Measurements from ENCODE around the gene PARN.
A peak's percentile ranks its signal among the peaks of the same experiment; 100 is the strongest.

The PARN gene

DNA sequence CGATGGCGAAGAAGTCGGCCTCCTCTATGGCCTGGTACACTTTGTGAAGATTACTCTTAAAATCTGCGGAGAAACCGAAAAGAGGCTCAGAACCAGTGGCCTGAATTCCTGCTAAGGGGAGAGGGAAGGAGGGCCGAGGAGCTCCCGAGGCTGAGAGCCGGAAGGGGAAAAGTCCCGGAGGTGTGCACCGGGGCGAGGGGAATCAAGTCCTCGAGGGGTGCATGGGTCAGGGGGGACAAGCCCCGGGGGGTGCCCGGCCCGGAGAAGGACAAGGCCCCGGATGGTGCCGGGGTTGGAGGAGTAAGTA is 495 bp downstream of the PARN start:
- Histone ChIP-seq H3K4me3 (ENCODE audit: low read length) (peak overlapping the region; percentile 48), H3K4me1 (ENCODE audit: control insufficient read depth, insufficient read depth, low read length) (peaks cover 14% of the 10 kb centered on the region)

DNA sequence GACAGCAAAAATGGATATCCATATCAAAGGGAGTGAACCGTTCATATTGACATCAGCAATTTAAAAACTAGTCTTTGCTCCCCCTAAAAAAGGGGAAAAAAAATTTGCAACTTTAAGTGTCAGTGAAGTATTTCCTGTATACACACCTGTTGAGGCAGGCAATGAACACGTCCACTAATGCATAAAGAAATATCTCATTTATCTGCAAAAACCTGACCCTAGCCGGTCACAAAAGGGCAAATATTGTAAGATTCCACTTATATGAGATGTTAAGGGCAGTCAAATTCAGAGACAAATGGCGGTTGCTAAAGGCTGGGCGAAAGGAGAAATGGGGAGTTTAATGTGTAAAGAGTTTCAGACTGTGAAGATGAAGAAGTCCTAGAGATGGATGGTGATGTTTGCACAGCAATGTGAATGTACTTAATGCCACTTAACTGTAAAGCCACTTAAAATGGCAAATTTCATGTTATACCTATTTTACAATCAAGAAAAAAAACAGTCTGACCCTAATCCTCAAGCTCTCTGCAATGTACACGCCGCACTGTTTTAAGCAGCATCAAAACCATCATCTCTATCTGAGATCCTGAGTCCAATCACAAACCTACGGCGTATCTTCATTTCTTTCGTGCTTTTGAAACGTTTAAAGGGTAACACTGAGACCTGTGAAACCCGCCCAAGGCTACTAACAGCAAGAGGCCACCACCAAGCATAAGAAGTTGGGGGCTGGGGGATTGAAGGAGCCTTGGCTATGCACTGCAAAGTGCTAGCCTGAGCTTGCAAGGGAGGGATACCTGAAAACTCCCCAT is 1.1 kb downstream of the PARN start:
- Histone ChIP-seq H3K9me3 (ENCODE audit: control insufficient read depth, low read length) (no peaks in the 10 kb centered on the region), H3K27me3 (ENCODE audit: control insufficient read depth, insufficient read depth, low read length) (no peaks in the 10 kb centered on the region), H3K4me1 (ENCODE audit: control insufficient read depth, insufficient read depth, low read length) (peaks cover 9% of the 10 kb centered on the region), H3K36me3 (ENCODE audit: control insufficient read depth, insufficient read depth, low read length) (no peaks in the 10 kb centered on the region), H3K4me3 (ENCODE audit: low read length) (peak overlapping the region; percentile 48), H3K9ac (ENCODE audit: low read length) (peak overlapping the region; percentile 94)

More for the DNA sequence above, 495 bp downstream of the PARN start:
- H3K36me3 ChIP-seq (ENCODE audit: control insufficient read depth, insufficient read depth, low read length), result no peaks in the 10 kb centered on the region
- peak overlapping the region; percentile 94 for H3K9ac ChIP-seq (ENCODE audit: low read length)
- no peaks in the 10 kb centered on the region for H3K27me3 ChIP-seq (ENCODE audit: control insufficient read depth, insufficient read depth, low read length)
- no peaks in the 10 kb centered on the region for H3K9me3 ChIP-seq (ENCODE audit: control insufficient read depth, low read length)

DNA sequence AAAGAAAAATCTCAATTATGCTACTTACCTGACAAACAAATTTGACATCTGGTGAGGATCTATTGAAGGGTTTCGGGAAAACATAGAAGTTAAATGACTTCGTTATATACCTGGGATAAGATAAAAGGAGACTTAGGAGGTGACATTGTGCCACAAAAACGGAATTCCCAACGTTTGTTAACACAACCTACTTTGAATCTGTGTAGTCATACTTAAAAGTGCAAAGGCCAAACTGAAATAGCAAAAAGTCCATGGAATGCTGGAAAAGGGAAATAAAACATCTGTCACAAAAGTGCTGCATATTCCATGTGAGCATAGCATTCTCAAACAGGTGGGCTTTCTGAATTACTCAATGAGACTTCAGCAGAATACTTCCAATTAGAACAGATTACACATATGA is 3.0 kb downstream of the PARN start:
- Histone ChIP-seq H3K36me3 (ENCODE audit: control insufficient read depth, insufficient read depth, low read length) (no peaks in the 10 kb centered on the region), H3K27me3 (ENCODE audit: control insufficient read depth, insufficient read depth, low read length) (no peaks in the 10 kb centered on the region), H3K4me3 (ENCODE audit: low read length) (no peak overlapping the region), H3K4me1 (ENCODE audit: control insufficient read depth, insufficient read depth, low read length) (peaks cover 5% of the 10 kb centered on the region), H3K9ac (ENCODE audit: low read length) (no peak overlapping the region), H3K9me3 (ENCODE audit: control insufficient read depth, low read length) (no peaks in the 10 kb centered on the region)

DNA sequence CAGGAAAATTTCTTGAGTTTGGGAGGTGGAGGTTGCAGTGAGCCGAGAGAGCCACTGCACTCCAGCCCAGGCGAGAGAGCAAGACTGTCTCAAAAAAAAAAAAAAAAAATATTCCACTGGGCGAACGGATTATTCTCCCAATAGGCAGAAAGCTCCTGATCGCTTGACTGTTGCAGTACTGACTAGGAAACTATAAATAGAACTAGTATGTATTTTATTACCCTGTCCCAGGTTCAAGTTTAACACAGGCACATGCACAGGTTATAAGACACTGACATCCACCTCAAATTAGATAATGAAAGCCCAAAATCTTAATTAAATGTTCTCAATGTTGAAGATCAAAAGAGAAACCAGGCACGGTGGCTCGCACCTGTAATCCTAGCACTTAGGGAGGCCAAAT is 11.5 kb downstream of the PARN start:
- Histone ChIP-seq H3K9ac (ENCODE audit: low read length) (no peak overlapping the region), H3K27me3 (ENCODE audit: control insufficient read depth, insufficient read depth, low read length) (no peaks in the 10 kb centered on the region), H3K4me3 (ENCODE audit: low read length) (no peak overlapping the region), H3K9me3 (ENCODE audit: control insufficient read depth, low read length) (no peaks in the 10 kb centered on the region), H3K36me3 (ENCODE audit: control insufficient read depth, insufficient read depth, low read length) (peaks cover 5% of the 10 kb centered on the region), H3K4me1 (ENCODE audit: control insufficient read depth, insufficient read depth, low read length) (no peaks in the 10 kb centered on the region)

DNA sequence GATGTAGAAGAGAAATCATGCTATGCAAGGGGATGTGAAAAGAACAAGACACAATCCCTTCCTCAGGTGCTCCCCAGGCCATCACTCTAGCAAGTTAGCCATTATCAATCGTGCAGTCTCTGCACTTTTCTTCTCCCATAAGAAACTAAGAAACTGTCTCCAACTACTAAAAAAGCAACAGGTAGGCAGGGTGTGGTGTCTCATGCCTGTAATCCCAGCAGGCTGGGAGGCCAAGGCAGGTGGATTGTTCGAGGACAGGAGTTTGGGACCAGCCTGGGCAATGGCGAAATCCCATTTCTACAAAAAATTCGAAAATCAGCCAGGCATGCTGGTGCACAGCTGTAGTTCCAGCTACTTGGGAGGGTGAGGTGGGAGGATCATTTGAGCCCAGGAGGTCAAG is 13.8 kb downstream of the PARN start:
- Histone ChIP-seq H3K4me3 (ENCODE audit: low read length) (no peak overlapping the region), H3K9me3 (ENCODE audit: control insufficient read depth, low read length) (no peaks in the 10 kb centered on the region), H3K27me3 (ENCODE audit: control insufficient read depth, insufficient read depth, low read length) (no peaks in the 10 kb centered on the region), H3K9ac (ENCODE audit: low read length) (no peak overlapping the region), H3K4me1 (ENCODE audit: control insufficient read depth, insufficient read depth, low read length) (no peaks in the 10 kb centered on the region), H3K36me3 (ENCODE audit: control insufficient read depth, insufficient read depth, low read length) (peaks cover 5% of the 10 kb centered on the region)

DNA sequence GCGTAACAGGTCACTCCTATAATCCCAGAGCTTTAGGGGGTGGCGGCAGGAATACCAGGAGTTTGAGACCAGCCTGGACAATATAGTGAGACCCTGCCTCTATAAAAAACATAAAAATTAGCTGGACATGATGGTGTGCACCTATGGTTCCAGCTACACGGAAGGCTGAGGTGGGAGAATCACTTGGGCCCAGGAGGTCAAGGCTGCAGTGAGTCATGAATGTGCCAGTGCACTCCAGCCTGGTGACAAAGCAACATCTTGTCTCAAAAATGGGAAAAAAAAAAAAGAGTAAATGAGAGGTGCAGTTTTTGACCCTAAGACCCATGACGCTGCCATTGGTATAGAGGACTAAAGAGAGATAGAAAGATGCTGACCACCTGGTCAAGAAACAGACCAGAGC is 16.1 kb downstream of the PARN start:
- Histone ChIP-seq H3K27me3 (ENCODE audit: control insufficient read depth, insufficient read depth, low read length) (no peaks in the 10 kb centered on the region), H3K36me3 (ENCODE audit: control insufficient read depth, insufficient read depth, low read length) (peaks cover 5% of the 10 kb centered on the region), H3K9me3 (ENCODE audit: control insufficient read depth, low read length) (no peaks in the 10 kb centered on the region), H3K9ac (ENCODE audit: low read length) (no peak overlapping the region), H3K4me3 (ENCODE audit: low read length) (no peak overlapping the region), H3K4me1 (ENCODE audit: control insufficient read depth, insufficient read depth, low read length) (no peaks in the 10 kb centered on the region)

DNA sequence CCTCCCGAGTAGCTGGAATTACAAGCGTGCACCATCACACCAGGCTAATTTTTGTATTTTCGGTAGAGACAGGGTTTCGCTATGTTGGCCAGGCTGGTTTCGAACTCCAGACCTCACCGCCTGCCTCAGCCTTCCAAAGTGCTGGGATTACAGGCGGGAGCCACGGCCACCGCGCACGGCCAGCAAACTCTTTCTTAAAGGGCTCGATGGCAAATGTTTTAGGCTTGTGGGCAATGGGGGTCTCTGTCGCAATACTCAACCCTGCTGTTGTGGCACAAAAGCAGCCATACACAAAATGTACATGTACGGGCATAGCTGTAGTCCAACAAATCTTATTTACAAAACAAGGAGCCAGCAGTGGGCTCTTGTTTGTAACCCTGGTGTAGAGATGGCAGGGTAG is 18.4 kb downstream of the PARN start:
- H3K36me3 ChIP-seq (ENCODE audit: control insufficient read depth, insufficient read depth, low read length), result peaks cover 5% of the 10 kb centered on the region
- H3K27me3 ChIP-seq (ENCODE audit: control insufficient read depth, insufficient read depth, low read length), result no peaks in the 10 kb centered on the region
- no peak overlapping the region for H3K4me3 ChIP-seq (ENCODE audit: low read length)
- no peaks in the 10 kb centered on the region for H3K4me1 ChIP-seq (ENCODE audit: control insufficient read depth, insufficient read depth, low read length)
- H3K9me3 ChIP-seq (ENCODE audit: control insufficient read depth, low read length), result no peaks in the 10 kb centered on the region
- no peak overlapping the region for H3K9ac ChIP-seq (ENCODE audit: low read length)

DNA sequence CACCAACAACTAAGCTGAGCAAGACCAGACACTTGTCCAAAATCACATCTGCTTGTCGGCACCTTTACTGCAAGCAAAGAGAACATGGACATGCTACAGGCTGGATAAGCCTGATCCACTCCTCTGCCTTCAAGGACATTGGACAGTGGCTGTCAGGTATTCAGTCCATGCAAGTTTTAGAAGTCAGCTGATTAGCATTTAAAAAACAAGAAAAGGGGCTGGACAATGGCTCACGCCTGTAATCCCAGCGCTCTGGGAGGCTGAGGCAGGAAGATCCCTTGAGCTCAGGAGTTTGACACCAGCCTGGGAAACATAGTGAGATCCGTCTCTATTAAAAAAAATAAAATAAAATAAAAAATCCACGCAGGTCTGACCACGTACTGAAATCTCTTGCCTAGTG is 20.3 kb downstream of the PARN start:
- no peak overlapping the region for H3K4me3 ChIP-seq (ENCODE audit: low read length)
- H3K9ac ChIP-seq (ENCODE audit: low read length), result no peak overlapping the region
- H3K36me3 ChIP-seq (ENCODE audit: control insufficient read depth, insufficient read depth, low read length), result peaks cover 6% of the 10 kb centered on the region
- H3K4me1 ChIP-seq (ENCODE audit: control insufficient read depth, insufficient read depth, low read length), result no peaks in the 10 kb centered on the region
- H3K27me3 ChIP-seq (ENCODE audit: control insufficient read depth, insufficient read depth, low read length), result no peaks in the 10 kb centered on the region
- H3K9me3 ChIP-seq (ENCODE audit: control insufficient read depth, low read length), result no peaks in the 10 kb centered on the region

DNA sequence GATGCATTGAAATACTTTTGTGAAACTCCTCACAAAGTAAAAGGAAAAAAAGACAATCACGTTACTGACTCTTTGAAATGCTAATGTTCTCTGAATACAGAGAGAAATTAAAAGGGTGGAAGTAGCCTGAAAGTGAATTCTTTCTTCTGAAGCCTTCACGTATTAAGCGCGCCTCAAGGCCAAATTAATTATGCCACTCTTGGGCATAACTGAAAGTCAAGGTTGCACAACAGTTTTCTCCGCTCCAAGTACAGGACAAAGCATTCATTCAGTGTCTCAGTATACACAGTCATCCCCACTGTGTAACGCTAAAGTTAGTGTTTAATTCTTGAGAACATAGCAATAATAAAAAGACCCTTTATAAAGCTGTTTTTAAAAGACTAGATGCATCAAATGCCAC is 21.5 kb downstream of the PARN start:
- Histone ChIP-seq H3K4me1 (ENCODE audit: control insufficient read depth, insufficient read depth, low read length) (no peaks in the 10 kb centered on the region), H3K9me3 (ENCODE audit: control insufficient read depth, low read length) (no peaks in the 10 kb centered on the region), H3K4me3 (ENCODE audit: low read length) (no peak overlapping the region), H3K36me3 (ENCODE audit: control insufficient read depth, insufficient read depth, low read length) (peaks cover 6% of the 10 kb centered on the region), H3K27me3 (ENCODE audit: control insufficient read depth, insufficient read depth, low read length) (no peaks in the 10 kb centered on the region), H3K9ac (ENCODE audit: low read length) (no peak overlapping the region)

DNA sequence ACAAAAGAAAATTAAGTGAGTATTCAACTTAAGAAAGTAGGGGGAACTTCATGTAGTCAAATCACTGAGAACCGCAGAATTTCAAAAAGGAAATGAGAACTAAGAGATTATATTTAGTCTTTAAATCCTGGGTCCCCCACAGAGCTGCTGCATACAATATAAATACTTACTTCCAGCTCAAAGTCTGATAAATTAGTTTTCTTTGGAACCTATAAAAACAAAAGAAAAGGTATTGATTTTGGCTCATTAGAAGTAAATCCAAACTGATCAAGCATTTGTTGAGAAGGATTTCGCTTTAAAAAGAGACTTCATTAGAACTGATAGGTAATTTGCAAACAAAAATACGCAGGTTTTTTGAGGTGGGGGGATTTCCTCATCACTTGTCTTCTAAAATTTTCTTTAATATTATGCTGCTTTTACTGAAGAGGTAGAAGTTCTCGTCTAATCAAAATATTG is 21.9 kb downstream of the PARN start:
- no peak overlapping the region for H3K9ac ChIP-seq (ENCODE audit: low read length)
- H3K9me3 ChIP-seq (ENCODE audit: control insufficient read depth, low read length), result no peaks in the 10 kb centered on the region
- no peak overlapping the region for H3K4me3 ChIP-seq (ENCODE audit: low read length)
- H3K4me1 ChIP-seq (ENCODE audit: control insufficient read depth, insufficient read depth, low read length), result no peaks in the 10 kb centered on the region
- peaks cover 6% of the 10 kb centered on the region for H3K36me3 ChIP-seq (ENCODE audit: control insufficient read depth, insufficient read depth, low read length)
- no peaks in the 10 kb centered on the region for H3K27me3 ChIP-seq (ENCODE audit: control insufficient read depth, insufficient read depth, low read length)

DNA sequence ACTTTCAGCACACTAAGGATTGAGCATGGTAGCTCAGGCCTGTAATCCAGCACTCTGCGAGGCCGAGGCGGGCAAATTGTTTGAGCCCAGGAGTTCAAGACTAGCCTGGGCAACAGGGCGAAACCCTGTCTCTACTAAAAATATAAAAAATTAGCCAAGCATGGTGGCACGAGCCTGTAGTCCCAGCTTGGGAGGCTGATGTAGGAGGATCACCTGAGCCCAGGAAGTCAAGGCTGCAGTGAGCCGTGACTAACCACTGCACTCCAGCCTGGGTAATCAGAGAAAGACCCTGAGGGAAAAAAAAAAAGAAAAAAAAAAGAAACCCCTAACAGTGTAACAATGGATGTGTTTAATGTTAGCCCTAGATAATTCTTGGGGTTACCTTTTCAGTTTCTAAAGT is 24.0 kb downstream of the PARN start:
- H3K9me3 ChIP-seq (ENCODE audit: control insufficient read depth, low read length), result no peaks in the 10 kb centered on the region
- H3K4me3 ChIP-seq (ENCODE audit: low read length), result no peak overlapping the region
- H3K27me3 ChIP-seq (ENCODE audit: control insufficient read depth, insufficient read depth, low read length), result no peaks in the 10 kb centered on the region
- peaks cover 8% of the 10 kb centered on the region for H3K36me3 ChIP-seq (ENCODE audit: control insufficient read depth, insufficient read depth, low read length)
- H3K9ac ChIP-seq (ENCODE audit: low read length), result no peak overlapping the region
- H3K4me1 ChIP-seq (ENCODE audit: control insufficient read depth, insufficient read depth, low read length), result no peaks in the 10 kb centered on the region

DNA sequence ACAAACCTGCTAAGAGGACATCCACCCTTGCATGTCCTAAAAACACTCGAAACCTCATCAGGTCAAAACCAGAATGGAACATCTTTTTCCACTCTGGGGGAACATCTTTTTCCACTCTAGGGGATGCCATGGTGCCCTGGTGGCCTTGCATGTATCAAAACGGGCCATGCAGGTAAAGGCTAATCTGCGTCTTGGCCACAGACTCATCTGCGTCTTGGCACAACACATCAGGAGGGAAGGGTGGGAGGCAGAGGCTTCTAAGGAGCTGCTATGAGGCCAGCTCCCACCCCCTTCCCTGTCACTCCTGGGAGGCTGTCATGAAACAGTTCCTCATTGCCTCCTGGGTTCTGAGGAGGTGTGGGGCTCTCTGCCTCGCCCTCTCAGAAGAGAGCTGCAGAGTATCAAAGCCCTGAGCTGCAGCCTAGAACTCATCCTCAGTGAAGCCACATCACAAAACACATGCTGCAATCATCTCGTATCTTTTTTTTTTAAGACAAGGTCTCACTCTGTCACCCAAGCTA is 27.6 kb downstream of the PARN start:
- H3K9ac ChIP-seq (ENCODE audit: low read length), result no peak overlapping the region
- H3K27me3 ChIP-seq (ENCODE audit: control insufficient read depth, insufficient read depth, low read length), result no peaks in the 10 kb centered on the region
- peaks cover 8% of the 10 kb centered on the region for H3K36me3 ChIP-seq (ENCODE audit: control insufficient read depth, insufficient read depth, low read length)
- H3K4me3 ChIP-seq (ENCODE audit: low read length), result no peak overlapping the region
- H3K9me3 ChIP-seq (ENCODE audit: control insufficient read depth, low read length), result no peaks in the 10 kb centered on the region
- no peaks in the 10 kb centered on the region for H3K4me1 ChIP-seq (ENCODE audit: control insufficient read depth, insufficient read depth, low read length)

All from mucosa of stomach (tissue), 1 donor.